Measurements from ENCODE around the gene AFG3L2. TPM values are rescaled to one million over a fixed set of nuclear protein-coding genes. Genes with fewer than 3 reads are reported as not detected.
A peak's percentile ranks its signal among the peaks of the same experiment; 100 is the strongest.
"Not testable (repeated sequence)": the region's sequence is repeated elsewhere in the genome, so short reads cannot be mapped to it uniquely, and the experiment has no call there.

AFG3L2 gene
- 58.2 and 62.1 TPM in 2 replicates for polyA plus RNA-seq (2014; cell fraction: cytosol; rRNA removed)
- polyA plus RNA-seq (2014; cell fraction: nucleus; rRNA removed) = 44.9 and 46.4 TPM in 2 replicates

GRCh38 chr18:12376754-12377555 lies at the start of gene AFG3L2:
TSS of gene AFG3L2 (minus strand) at chr18:12377227. CDS start at chr18:12377082, 145 bp downstream.
- peak; percentile 98 for DNase-seq (ENCODE audit: low spot score)

DNA sequence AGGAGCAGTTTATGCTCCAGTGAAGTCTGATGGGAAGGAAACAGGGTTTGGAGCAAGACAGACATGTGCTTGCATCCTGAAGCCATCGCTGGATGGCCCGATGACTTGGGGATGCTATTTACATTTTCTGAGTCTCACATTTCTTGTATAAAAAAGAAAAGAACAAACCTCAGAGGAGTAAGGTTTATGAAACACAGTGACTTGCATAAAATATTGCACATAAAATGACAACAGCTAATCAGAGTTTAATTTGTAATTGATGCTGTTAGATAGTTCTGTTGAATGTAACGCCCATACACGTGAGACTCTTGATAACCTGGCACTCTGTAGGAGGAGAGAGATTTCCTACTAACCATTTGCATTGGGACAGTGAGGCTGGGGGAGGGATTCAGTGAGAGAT lies 47.2 kb upstream of the AFG3L2 start:
- no peak for DNase-seq (ENCODE audit: low spot score)

- DNase-seq (ENCODE audit: low spot score) = no peak
These were observed 46.8 kb upstream of the AFG3L2 start for GRCh38 chr18:12423820-12424219.

- DNase-seq (ENCODE audit: low spot score) = no peak
These were observed 46.4 kb upstream of the AFG3L2 start for GRCh38 chr18:12423393-12423792.

- DNase-seq (ENCODE audit: low spot score) = no peak
These were observed 45.9 kb upstream of the AFG3L2 start for GRCh38 chr18:12422936-12423335.

DNA sequence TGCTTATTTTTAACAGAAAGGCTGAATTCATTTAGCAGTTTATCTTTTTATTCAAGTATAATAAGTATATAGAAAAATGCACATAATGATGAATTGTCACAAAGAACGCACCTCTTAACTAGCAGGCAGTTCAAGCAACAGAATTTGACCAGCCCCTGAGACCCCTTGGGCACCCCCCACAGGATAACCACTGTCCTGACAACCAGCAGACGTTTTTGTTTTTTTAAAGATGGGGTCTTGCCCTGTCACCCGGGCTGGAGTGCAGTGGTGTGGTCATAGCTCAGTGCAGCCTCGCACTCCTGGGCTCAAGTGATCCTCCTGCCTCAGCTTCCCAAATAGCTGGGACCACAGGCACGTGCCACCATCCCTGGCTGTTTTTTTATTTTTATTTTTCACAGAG lies 44.7 kb upstream of the AFG3L2 start:
- DNase-seq (ENCODE audit: low spot score) = no peak

- peak; percentile 66 for DNase-seq (ENCODE audit: low spot score)
These were observed 43.9 kb upstream of the AFG3L2 start for GRCh38 chr18:12420821-12421421.

DNA sequence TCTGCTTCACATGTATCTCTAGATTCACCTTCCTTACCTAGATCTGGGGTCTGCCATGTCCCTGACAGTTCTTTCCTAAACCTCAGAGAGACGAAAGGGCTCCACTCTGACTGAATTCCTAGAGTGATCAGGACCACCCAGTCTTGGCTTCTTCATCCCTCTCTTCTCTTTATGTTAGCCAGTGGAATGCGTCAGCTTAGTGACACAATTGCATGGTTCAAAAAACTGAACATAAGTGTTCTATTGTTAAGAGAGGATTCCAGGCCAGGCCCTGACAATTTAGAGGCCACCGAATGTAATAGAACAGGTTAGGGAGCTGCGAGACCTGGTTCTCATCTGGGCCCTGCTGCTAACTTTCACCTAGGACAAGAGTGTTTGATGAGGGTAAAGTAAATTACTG lies 40.7 kb upstream of the AFG3L2 start:
- DNase-seq (ENCODE audit: low spot score) = no peak

GRCh38 chr18:12416098-12416729 lies 39.2 kb upstream of the AFG3L2 start:
- DNase-seq (ENCODE audit: low spot score) = no peak

DNA sequence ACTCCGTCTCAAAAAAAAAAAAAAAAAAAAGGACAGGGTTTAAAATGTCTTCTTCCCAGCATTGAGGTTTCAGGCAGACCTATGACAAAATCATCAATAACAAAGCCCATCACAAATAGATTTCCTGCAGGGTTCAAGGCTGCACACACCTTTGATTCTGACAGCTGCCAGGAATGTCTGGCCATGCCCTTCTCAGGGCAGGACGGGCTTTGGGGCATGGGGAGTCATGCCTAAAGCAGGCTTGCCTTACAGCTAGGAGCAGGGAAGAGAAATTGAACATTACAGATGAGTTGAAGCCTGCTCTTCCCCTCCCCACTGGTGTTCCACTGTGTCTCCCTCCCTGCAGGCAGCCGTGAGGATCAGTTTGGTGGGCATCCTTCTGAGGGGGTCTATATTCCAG lies 34.4 kb upstream of the AFG3L2 start:
- DNase-seq (ENCODE audit: low spot score) = no peak

GRCh38 chr18:12410747-12411146 lies 33.7 kb upstream of the AFG3L2 start:
- DNase-seq (ENCODE audit: low spot score) = not testable (repeated sequence)

DNA sequence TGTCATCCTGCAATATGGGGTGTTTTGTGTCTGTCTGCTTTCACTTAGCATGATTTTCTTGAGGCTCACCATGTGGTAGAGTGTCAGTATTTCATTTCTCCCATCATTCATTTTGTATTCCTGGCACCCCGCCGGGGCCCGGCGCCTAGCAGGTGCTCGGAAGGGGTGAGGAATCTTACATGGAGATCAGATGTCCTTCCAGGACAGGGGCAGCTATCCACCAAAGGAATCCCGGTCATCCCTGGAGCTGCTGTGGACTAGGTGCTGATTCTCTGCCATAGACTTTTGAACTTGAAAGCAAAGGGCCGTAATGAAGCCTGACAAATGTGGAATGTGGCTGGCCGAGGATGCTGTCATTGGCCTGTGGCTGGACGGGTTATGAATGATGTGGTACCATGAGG lies 33.1 kb upstream of the AFG3L2 start:
- no peak for DNase-seq (ENCODE audit: low spot score)

- DNase-seq (ENCODE audit: low spot score) = no peak
These were observed 32.4 kb upstream of the AFG3L2 start for GRCh38 chr18:12409469-12409868.

GRCh38 chr18:12408247-12408869 lies 31.3 kb upstream of the AFG3L2 start:
- DNase-seq (ENCODE audit: low spot score) = peak; percentile 51

DNA sequence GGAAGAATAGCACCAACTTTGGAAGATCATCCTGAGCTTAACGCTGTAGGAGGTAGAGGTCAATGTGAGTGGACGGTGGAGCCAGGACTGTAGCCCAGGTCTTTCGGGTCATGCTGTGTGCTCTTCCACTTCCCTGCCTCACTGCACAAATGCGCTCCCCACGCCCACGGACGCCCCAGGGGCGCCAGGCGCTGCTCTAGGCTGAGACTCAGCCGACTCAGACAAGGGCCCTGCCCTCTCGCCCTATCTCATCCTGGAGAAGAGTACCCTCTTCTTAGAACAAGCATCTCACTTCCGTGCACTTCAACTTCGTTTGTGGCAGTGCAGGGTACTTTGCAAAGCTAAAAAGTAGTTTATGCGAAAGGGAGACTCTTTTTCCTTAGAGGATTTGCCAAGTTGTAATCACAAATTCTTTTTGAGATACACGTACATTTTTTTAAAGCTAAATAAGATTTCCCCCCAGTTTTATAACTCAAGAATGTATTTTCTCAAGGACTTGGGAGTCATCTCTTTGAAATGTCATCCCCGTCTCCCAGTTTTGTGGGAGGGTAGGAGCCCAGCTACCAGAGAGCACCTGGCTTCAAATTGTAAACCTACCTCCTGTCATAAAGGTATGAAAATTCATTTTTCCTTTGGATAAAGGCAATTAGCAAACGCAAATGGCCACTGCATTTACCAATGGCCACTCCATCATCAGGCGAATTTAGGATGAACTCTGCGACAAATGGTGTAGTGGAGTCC lies 29.5 kb upstream of the AFG3L2 start:
- DNase-seq (ENCODE audit: low spot score) = no peak

DNA sequence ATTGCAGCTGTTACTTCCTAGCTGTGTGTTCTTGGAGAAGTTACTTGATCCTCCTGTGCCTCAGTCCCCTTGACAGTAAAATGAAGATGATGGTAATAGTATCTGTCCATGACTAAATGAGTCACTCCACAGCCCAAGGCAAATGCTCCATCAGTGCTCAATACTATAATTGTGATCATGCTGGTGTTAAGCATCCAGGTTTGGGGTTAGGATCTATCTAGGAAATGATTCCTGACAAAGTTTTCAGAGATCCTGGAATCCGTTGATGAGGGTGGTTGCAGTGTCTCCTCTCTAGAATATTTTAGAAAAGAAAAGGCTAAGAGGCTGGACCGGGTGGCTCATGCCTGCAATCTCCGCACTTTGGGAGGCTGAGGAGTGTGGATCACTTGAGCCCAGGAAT lies 28.0 kb upstream of the AFG3L2 start:
- DNase-seq (ENCODE audit: low spot score) = no peak

DNA sequence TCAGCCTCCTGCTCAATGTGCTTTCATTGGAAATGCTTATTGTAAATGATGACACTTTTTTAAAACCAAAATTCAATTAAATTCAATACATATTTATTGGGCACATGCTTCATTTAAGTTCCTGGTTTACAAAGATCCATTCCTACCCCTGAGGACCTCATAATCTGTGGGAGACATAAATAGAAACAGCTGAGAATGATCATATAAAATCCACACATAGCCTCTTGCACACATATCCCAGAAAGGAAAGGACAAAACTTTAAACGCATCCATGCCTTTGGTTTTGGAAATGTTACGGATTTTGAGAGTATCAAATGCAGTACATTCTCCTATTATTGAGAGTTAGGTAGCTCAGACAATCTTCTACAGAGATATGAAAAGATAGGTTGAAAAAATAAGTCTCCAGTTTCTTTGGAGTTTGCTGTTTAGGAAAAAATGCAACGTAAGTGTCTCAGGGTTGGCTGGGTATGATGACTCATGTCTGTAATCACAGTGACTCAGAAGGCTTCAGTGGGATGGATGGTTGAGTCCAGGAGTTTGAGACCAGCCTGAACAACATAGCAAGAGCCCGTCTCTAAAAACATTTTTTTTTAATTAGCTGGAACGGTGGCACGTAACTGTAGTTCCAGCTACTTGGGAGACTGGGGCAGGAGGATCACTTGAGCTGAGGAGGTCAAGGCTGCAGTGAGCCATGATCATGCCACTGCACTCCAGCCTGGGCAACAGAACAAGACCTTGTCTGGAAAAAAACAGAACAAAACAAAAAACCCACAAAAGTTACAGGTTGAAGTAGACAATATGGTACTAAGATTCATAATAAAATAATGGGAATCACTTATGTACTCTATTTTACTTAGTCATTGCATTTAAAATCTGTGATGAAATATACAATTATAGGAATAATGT lies 26.8 kb upstream of the AFG3L2 start:
- DNase-seq (ENCODE audit: low spot score) = no peak

DNA sequence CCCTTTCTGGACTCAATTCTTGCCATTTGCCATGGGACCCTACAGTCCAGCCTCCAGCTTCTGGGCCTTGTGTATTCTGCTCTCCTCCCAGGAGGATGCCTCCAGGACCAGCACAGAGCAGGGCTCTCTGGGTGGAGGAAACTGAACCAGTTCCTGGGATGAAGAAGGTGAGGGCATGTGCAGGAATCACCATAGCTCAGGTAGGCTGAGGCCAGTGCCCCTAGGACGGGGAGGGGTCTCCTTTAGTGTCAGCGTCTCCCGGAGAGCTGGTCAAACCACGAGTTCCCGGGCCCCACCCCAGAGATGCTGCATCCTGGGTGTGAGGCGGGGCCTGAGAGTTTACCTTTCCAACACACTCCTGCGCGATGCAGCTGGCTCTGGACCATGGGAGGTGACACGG lies 24.9 kb upstream of the AFG3L2 start:
- DNase-seq (ENCODE audit: low spot score) = no peak

- no peak for DNase-seq (ENCODE audit: low spot score)
These were observed 22.2 kb upstream of the AFG3L2 start for GRCh38 chr18:12399231-12399630.

- DNase-seq (ENCODE audit: low spot score) = no peak
These were observed 21.6 kb upstream of the AFG3L2 start for GRCh38 chr18:12398625-12399024.

All from SK-N-DZ (cell line).